HFF-Myc (cell line): ENCODE results near the gene CBLL1.

Experiments used
- DNase-seq: peaks from one replicate; pipeline ENCODE4 v3.0.0-alpha.2; 2011; ENCODE audit warnings: low read depth; ENCODE audit errors: extremely low read depth
- H3K4me3 ChIP-seq: replicated peaks from 2 replicates; pipeline ENCODE4 v1.5.1; 2011; ENCODE audit warnings: low read depth, mild to moderate bottlenecking, control low read depth, low read length
- CTCF ChIP-seq: IDR thresholded peaks from 2 replicates; pipeline ENCODE4 v1.5.1; 2012; ENCODE audit warnings: mild to moderate bottlenecking, low read depth, low read length, control low read depth; ENCODE audit errors: missing control alignments

Gene CBLL1

DNA sequence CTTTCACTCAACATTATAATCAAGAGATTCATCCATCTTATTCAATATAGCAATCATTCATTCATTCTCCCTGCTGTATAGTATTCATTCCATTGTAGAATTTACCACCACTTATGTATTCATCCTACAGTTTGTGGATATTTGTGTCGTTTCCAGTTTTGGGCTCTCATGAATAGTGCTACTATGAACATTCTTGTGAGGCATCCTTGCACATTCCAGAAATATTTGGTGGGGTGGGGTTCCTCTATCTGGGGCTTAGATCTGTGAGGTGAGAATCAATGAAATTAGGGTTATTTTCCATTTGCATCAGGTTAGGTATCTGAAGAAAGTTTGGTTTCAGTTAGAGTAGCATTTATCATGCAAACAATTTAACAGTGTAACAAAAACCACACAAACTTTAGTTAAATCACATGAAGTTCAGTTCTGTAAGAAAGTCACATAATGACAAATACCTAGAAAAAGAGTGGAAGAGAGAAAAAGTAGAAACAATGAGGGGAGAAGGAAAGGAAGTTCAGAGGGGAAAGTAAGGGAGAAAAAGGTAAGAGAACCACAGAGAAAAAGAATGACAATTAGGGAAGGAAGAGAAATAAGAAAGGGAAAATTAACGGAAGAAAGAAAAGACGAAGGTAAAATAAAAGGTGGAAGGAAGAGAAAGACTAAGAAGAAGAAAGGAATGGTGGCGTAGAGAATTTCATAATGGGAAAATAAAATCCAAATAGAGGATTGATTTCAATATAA, 25.3 kb upstream of the CBLL1 start:
- no peak overlapping the region for H3K4me3 ChIP-seq
- no peak for TF ChIP-seq CTCF
- no peak for DNase-seq

DNA sequence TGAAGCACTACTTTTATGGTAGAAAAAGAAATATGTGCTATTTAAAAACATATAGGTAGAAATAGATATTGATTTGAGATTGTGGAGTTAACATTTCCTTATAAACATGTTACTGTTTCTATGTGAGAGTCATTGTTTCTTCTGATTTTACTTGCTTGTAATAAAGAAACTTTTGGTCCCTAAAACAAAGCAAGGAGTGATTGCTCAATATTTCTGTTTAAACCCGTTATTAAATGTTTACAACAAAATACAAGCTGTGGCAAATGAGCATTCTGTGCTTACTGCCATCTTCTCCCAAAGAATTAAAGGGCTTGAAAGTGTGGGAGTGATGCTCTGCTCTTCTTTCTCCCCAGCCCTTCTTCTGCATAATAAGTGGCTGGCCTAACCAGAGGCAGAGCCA, 22.7 kb upstream of the CBLL1 start:
- no peak for TF ChIP-seq CTCF
- no peak overlapping the region for H3K4me3 ChIP-seq
- DNase-seq = no peak

DNA sequence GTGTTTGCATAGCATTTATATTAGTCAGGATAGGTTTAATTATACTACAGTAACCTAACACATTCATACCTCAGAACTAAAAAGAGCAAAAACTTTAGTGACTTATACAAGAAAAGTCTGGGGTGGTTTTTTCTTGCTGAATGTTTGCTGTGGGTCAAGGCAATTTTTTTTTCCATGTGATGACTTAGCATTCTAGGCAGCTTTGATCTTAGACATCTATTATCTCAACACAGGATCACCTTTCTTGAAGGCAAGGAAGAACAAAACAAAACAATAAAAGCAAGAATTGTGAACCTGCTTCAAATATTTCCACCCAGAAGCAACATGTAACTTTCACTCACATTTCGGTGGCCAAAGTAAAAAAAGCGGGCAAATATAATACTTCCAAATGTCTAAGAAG, 20.7 kb upstream of the CBLL1 start:
- H3K4me3 ChIP-seq = no peak overlapping the region
- DNase-seq = no peak
- TF ChIP-seq CTCF = no peak

DNA sequence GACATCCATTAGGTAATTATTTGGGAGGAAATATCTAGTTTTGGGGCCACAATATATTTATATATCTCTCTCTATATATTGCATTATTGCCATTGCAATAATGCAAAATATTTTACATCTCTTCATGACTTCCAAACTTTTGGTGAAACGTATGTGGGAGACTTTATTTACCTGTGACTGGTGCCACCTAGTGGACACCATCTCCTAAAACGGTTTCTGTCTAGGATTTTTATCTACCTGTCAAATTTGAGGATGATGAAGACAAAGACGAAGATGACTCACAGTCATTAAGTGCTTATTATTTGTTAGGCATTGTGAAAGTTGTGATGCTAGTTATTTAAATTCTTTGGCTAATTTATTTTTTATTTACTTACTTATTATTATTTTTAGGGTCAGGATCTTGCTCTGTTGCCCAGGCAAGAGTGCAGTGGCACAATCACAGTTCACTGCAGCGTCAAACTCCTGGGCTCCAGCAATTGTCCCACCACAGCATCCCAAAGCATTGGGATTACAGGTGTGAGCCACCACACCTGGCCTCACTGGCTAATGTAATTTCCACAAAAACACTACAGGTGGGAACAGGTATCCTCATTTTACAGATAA, 18.7 kb upstream of the CBLL1 start:
- DNase-seq = peak; percentile 30
- peak; percentile 52 for TF ChIP-seq CTCF
- H3K4me3 ChIP-seq = no peak overlapping the region

DNA sequence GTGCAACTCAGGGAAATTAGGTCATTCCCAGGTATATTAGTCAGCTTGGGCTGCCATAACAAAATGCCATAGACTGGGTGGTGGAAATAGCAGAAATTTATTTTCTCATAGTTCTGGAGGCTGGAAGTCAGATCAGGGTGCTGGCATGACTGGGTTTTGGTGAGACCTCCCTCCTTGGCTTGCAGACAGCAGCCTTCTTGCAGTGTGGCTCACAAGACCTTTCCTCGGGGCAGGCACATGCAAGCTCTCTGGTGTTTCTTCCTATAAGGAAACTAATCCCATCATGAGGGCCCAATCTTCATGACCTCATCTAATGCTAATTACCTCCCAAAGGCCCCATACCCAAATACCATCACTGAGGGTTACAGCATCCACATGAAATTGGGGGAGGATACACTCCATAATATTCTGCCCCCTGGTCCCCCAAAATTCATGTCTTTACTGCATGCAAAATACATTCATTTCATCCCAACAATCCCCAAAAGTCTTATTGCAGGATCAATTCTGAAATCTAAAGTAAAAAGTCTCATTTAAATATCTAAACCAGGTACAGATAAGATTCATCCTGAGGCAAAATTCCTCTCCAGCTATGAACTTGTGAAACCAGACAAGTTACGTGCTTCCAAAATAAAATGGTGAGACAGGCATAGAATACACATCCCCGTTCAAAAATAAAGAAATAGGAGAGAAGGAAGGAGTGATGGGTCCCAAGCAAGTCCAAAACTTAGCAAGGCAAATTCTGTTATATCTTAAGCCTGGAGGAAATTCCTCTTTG, 17.4 kb upstream of the CBLL1 start:
- H3K4me3 ChIP-seq = no peak overlapping the region
- DNase-seq = no peak
- TF ChIP-seq CTCF = no peak

GRCh38 chr7:107728276-107728675, 15.7 kb upstream of the CBLL1 start:
- no peak for DNase-seq
- H3K4me3 ChIP-seq = no peak overlapping the region
- no peak for TF ChIP-seq CTCF
